ENCODE results near the gene TRPC1.

TRPC1 gene

DNA sequence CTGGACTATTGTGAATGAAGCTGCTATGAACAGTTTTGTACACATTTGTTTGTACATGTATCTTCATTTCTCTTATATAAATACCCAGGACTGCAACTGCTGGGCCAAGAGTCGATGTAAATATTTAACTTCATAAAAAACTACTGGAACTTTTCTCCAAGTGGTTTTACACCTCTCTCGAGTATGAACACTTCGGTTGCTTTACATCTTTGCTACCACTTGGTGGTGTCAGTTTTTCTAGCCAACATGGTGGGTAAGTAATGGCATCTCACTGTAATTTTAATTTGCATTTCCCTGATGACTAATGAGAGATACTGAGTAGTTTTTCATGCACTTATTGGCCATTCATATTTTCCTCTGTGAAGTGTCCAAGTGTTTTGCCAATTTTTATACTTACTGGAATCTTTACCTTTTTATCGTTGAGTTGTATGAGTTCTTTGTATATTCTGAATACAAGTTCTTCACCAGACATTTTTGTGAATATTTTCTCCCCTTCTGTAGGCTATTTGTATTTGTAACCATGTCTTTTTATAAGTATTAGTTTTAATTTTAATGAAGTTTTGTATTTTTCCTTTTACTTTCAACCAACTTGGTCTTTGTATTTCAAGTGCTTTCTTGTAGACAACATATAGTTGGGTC, 120.6 kb downstream of the TRPC1 start:
- peak; percentile 16 to 55 (median 30) for DNase-seq

DNA sequence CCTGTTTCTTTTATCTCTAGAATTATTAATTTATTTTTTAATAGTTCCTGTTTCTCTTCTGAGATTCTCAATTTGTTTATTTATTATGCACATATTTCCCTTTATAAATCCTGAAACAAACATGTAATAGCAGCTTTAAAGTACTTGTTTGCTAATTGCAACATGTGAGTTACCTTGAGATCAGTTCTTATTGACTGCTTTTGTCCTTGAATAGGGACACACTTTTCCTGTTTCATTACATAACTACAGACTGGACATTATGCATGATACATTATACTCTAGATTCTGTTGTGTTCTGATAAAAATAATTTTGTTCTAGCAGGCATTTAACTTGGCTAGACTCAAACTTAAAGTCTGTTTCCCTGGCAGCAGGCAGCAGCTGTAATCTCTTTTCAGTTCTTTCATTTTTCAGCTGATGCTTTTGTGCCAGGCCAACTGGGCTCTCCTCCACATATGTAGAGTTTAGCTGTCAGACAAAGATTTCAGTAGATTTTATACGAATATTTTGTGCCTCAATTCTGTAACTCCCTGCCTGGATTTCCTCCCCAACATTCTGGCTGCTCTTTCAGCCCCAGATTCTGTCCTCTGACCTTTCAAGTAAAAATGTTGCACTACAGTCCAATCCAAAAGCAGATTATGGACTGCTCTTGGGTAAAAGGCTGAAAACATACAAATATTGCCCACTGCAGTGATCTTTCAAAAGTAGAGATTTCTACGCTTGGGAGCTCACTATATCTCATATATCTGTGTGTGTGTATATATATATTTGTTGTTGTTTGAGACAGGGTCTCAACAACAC, 123.1 kb downstream of the TRPC1 start:
- DNase-seq = no peak

DNA sequence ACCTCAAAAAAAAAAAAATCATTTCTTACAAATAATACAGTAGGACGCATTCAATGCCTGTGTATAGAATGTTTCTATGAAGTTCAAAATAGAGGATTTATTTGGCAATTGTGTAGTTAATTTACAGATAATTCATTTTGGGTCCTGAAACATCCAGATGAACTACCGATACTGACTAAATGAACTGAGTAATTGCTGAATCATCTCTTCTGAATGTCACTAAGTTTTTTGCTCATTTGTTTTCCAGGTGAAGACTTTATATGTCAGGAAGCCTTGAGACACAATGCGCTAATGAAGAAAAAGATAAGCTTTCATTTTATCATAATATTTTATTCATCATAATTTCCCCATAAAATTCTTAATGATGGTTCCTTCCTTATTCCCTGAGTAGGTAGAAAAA, 125.3 kb downstream of the TRPC1 start:
- no peak for DNase-seq

DNA sequence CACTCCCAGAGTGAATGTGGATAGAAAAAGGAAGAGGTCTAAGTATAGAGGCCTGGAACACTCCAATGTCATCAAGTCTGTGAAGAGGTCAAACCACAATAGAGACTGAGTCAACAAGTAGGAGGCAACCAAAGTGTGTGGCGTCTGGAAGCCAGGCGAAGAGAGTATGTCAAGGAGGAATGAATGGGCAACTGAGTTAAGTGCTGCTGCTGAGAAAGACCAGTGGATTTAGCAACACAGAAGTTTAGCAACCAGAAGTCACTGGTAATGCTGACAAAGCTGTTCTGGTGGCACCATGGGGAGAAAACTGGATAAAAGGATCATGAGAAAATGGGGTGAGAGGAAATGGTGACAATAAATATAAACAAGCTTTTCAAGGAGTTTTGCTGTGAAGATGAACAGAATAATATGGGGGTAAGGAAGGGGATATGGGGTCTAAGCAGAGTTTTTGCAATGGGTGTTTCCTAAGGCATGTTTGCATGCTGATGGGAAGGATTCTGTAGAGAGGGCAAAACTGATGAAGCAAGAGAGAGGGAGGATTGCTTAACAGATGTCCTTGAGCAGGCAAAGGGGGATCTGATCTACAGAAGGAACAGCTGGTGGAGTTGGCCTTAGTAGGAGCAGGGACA, 126.7 kb downstream of the TRPC1 start:
- DNase-seq = peak; percentile 88 to 97 (median 92)

DNA sequence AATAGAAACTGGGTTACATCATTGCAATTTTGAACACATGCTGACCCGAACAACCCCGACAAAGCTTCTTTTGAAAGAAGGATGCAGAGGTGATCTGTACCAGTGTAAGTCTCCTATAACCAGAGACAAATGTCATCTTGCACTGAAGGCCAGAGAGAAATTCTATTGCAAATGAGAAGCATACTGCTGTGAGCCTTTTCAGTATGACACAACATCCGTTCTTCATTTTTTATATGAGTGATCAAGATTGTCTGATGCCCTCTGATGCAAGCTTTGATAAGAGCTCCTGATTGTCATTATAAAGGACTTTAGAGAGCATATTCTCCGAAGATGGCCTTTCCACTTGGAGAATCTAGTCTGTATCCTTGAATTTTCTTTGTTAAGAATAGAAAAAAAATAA, 128.2 kb downstream of the TRPC1 start:
- peak in 2 of 4 experiments; percentile 31 to 37 for DNase-seq

DNA sequence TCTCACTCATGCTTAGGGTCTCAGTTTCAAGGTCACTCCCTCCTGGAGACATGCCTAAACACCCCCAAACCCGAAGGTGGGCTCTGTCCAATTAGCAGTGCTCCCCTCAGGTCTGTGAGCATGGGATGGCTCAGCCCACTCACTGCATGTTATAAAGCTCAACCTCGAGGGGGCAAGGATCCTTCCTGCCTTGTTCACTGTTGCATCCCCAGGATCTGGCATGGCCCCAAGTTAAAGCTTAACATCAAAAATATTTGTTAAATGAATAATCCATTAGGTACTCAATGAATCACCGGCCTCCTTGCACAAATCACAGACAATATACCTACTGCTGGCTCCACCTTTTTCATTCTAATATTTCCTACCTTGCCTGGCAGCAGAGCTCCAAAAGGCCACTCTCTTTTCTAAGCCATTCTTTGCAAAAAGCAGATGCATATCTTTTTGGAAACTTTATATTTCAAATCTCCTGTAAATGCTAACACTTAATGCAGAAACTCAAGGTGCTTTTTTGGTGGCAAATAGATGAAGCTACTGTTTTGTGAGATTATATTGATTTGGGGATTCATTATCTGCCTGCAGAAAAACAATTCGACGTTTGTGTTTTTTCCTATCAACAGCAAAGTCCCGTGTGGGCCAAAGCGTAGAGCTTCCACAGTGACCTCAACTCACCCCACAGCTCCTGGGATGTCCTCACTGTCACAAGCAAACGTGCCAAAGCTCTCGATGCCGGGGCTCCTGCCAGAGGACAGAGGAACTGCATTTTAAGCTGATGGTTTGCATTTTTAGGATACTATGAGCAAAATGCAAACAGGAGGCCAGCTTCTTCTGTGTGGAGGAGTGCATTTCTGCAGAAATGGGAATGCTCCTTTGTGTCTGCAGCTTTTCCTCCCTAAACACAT, 129.7 kb downstream of the TRPC1 start:
- peak; percentile 26 to 65 (median 52) for DNase-seq

DNA sequence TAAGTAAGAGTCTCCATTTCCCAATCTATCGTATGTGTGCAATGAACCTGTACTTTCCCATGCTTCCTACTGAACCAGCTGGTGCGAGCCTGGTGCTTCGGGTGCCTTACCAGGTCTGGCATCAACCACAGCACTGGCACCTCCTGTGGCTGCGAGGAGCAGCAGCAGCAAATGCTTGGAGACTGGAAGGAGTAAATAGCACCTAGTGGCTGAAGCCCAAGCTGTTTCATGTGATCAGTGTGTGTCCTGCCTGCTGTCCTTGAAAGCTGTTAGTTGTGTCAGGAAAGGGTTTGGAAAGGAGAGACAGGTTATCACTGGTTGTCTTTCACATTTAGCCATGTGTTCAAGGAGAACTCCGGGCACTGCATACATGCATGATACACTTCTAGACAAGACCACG, 133.2 kb downstream of the TRPC1 start:
- peak in 1 of 4 experiments; percentile 13 for DNase-seq

Measured in suppressor macrophage (primary cell).